PC-3 (cell line): Measurements from ENCODE around the gene CCIN.

Source experiments
- EZH2 ChIP-seq: fragments of 300-600 bp; sonication (generic); IDR thresholded peaks from one replicate; pipeline ENCODE4 v1.6.1; 2017; ENCODE audit warnings: antibody characterized with exemption, mild to moderate bottlenecking, low read length; ENCODE audit not compliant: unreplicated experiment
- EZH2phosphoT487 ChIP-seq: fragments of 300-600 bp; sonication (generic); IDR thresholded peaks from 2 replicates; pipeline ENCODE4 v1.6.1; 2018; ENCODE audit warnings: mild to moderate bottlenecking, antibody characterized with exemption, low read length, borderline replicate concordance
- TF ChIP-seq, protein P1 (sequence below): fragments of 300-600 bp; sonication (generic); conservative IDR thresholded peaks from 2 replicates; pipeline ENCODE4 v1.5.1; 2017; ENCODE audit warnings: antibody characterized with exemption, low read depth, mild to moderate bottlenecking, low read length

DNA sequence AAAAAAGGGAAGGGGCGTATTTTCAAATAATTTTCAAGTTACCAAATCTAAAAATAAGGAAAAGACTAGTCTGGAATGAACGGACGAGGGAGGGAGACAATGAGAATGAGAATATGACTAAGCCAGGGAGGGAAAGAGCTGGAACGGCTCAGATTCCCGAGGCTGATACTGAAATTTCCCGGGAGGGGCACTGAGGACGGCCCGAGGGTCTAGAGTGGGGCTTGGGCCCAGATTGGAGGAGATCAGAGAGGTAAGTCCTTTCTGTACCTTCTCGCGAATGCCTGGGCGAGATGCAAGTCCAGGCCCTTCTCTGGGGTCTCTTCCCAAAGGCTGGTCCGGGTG lies 3.4 kb upstream of the CCIN start:
- TF ChIP-seq, protein P1, sequence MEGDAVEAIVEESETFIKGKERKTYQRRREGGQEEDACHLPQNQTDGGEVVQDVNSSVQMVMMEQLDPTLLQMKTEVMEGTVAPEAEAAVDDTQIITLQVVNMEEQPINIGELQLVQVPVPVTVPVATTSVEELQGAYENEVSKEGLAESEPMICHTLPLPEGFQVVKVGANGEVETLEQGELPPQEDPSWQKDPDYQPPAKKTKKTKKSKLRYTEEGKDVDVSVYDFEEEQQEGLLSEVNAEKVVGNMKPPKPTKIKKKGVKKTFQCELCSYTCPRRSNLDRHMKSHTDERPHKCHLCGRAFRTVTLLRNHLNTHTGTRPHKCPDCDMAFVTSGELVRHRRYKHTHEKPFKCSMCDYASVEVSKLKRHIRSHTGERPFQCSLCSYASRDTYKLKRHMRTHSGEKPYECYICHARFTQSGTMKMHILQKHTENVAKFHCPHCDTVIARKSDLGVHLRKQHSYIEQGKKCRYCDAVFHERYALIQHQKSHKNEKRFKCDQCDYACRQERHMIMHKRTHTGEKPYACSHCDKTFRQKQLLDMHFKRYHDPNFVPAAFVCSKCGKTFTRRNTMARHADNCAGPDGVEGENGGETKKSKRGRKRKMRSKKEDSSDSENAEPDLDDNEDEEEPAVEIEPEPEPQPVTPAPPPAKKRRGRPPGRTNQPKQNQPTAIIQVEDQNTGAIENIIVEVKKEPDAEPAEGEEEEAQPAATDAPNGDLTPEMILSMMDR = no peak
- TF ChIP-seq EZH2phosphoT487 (no peak), EZH2 (no peak)
